ENCODE results near the gene SLC25A3. TPM values are rescaled to one million over a fixed set of nuclear protein-coding genes. Genes with fewer than 3 reads are reported as not detected.
"Not testable (repeated sequence)": the region's sequence is repeated elsewhere in the genome, so short reads cannot be mapped to it uniquely, and the experiment has no call there.

The SLC25A3 gene
- total RNA-seq, 2 donors from 2014 or later: 202 to 291 TPM

DNA sequence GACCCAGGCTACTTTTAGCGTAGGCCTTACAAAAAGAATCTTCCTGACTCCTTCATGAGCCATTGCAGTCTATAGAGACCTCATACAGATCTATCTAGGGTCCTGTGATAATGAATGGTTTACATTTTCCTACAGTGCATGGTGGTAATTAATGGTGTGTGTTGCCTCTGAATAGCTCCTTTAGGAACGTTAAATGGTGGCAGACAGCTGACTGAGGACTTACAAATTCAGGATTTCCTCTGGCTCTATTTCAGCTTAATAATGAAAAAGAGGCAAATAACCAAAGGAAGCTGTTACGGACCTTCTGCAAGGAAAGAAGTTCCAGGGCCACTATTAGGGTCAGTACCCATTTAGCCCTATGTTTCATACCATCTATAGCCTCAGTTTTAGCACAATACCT, 46.0 kb downstream of the SLC25A3 start:
- TF ChIP-seq, protein P1, sequence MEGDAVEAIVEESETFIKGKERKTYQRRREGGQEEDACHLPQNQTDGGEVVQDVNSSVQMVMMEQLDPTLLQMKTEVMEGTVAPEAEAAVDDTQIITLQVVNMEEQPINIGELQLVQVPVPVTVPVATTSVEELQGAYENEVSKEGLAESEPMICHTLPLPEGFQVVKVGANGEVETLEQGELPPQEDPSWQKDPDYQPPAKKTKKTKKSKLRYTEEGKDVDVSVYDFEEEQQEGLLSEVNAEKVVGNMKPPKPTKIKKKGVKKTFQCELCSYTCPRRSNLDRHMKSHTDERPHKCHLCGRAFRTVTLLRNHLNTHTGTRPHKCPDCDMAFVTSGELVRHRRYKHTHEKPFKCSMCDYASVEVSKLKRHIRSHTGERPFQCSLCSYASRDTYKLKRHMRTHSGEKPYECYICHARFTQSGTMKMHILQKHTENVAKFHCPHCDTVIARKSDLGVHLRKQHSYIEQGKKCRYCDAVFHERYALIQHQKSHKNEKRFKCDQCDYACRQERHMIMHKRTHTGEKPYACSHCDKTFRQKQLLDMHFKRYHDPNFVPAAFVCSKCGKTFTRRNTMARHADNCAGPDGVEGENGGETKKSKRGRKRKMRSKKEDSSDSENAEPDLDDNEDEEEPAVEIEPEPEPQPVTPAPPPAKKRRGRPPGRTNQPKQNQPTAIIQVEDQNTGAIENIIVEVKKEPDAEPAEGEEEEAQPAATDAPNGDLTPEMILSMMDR (IDR thresholded peaks at IDR 0.05): no peak
- TF ChIP-seq POLR2A (IDR thresholded peaks at IDR 0.05): no peak
- intact Hi-C loops (cut with DNase I): no loop called here
- no peak overlapping the region for H3K27ac ChIP-seq
- 78 to 86% methylated on average over 3 of the region's 3 CpGs for WGBS, 2 donors
- H3K27me3 ChIP-seq: no peaks in the 10 kb centered on the region
- ATAC-seq: no peak
- H3K4me1 ChIP-seq: peaks cover 10% of the 10 kb centered on the region
- no peak overlapping the region for H3K4me3 ChIP-seq
- DNase-seq: no peak
- H3K9me3 ChIP-seq: no peaks in the 10 kb centered on the region
- no peaks in the 10 kb centered on the region for H3K36me3 ChIP-seq (replicated peaks in 1 of 2; ENCODE audit: insufficient read depth in 1 of 2, low read depth in 2 of 2)

DNA sequence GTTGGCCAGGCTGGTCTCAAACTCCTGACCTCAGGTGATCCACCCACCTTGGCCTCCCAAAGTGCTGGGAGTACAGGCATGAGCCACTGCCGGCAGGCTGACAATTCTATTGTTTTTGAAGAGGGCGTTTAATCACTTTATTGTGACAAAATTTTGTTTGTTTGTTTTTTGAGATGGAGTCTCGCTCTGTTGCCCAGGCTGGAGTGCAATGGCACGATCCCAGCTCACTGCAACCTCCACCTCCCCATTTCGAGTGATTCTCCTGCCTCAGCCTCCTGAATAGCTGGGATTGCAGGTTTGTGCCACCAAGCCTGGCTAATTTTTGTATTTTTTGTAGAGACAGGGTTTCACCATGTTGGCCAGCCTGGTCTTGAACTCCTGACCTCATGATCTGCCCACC, 49.3 kb downstream of the SLC25A3 start:
- not testable (repeated sequence) for ATAC-seq; H3K27me3 ChIP-seq; DNase-seq; H3K4me3 ChIP-seq; H3K27ac ChIP-seq; H3K36me3 ChIP-seq (replicated peaks in 1 of 2; ENCODE audit: insufficient read depth in 1 of 2, low read depth in 2 of 2); H3K9me3 ChIP-seq
- H3K4me1 ChIP-seq: peaks cover 19% of the 10 kb centered on the region
- WGBS, 2 donors: 95 to 100% methylated on average over 5 of the region's 5 CpGs
- intact Hi-C loops (cut with DNase I): loop anchor here (10.0 kb wide), 1 partner anchor 58 kb away; no protein-coding TSS in a partner anchor

- Histone ChIP-seq H3K9me3 (no peaks in the 10 kb centered on the region), H3K36me3 (replicated peaks in 1 of 2; ENCODE audit: insufficient read depth in 1 of 2, low read depth in 2 of 2) (peaks cover 0 to under 1% of the 10 kb centered on the region in 2 donors), H3K27ac (peak overlapping the region; percentile 43 to 88 (median 64)), H3K4me3 (peak overlapping the region; percentile 41 to 94), H3K27me3 (no peaks in the 10 kb centered on the region), H3K4me1 (peaks cover 19% of the 10 kb centered on the region)
- WGBS, 2 donors: 0% methylated on average over 10 of the region's 20 CpGs; no CpG with 5 or more reads in 1 of the 2 donors
- intact Hi-C loops (cut with DNase I): loop anchor here (10.0 kb wide), 1 partner anchor 60 kb away; no protein-coding TSS in a partner anchor
- ATAC-seq (no peak), DNase-seq (peak in 1 of 4 donors; percentile 24)
- TF ChIP-seq, protein P1 (IDR thresholded peaks at IDR 0.05): no peak
- no peak for TF ChIP-seq POLR2A (IDR thresholded peaks at IDR 0.05)
Observed at GRCh38 chr12:98644433-98644711, 50.9 kb downstream of the SLC25A3 start.

- no peaks in the 10 kb centered on the region for H3K9me3 ChIP-seq
- WGBS, 2 donors: 0 to 1% methylated on average over 23 to 76 of the region's 91 CpGs
- TF ChIP-seq, protein P1 (IDR thresholded peaks at IDR 0.05): no peak
- peak; percentile 63 to 90 (median 87) for TF ChIP-seq POLR2A (IDR thresholded peaks at IDR 0.05)
- peak within 1 kb of the TSS; percentile 77 to 94 for H3K4me3 ChIP-seq
- H3K27ac ChIP-seq: peak within 1 kb of the TSS; percentile 67 to 88 (median 80)
- H3K27me3 ChIP-seq: no peaks in the 10 kb centered on the region
- peaks cover 19% of the 10 kb centered on the region for H3K4me1 ChIP-seq
- peaks cover 4 to 6% of the 10 kb centered on the region in 2 donors for H3K36me3 ChIP-seq (replicated peaks in 1 of 2; ENCODE audit: insufficient read depth in 1 of 2, low read depth in 2 of 2)
- DNase-seq (peak; percentile 95 to 98 (median 97)), ATAC-seq (peak; percentile 98)
- intact Hi-C loops (cut with DNase I): loop anchor here (10.0 kb wide), 1 partner anchor 60 kb away; no protein-coding TSS in a partner anchor
Observed at GRCh38 chr12:98644712-98645571, 51.5 kb downstream of the SLC25A3 start, which contains the start of the genes APAF1 and IKBIP. APAF1 (plus strand) TSS chr12:98645290; CDS start chr12:98648360, 3,070 bp downstream. IKBIP (minus strand) TSS chr12:98644788; CDS start chr12:98644701, 87 bp downstream.

- intact Hi-C loops (cut with DNase I): loop anchor here (10.0 kb wide), 1 partner anchor 61 kb away; no protein-coding TSS in a partner anchor
- peaks cover 5 to 8% of the 10 kb centered on the region in 2 donors for H3K36me3 ChIP-seq (replicated peaks in 1 of 2; ENCODE audit: insufficient read depth in 1 of 2, low read depth in 2 of 2)
- WGBS, 2 donors: 0 to 2% methylated on average over 14 to 15 of the region's 24 CpGs
- H3K9me3 ChIP-seq: no peaks in the 10 kb centered on the region
- H3K27me3 ChIP-seq: no peaks in the 10 kb centered on the region
- H3K4me1 ChIP-seq: peaks cover 19% of the 10 kb centered on the region
- H3K4me3 ChIP-seq: peak overlapping the region; percentile 77 to 94
- H3K27ac ChIP-seq: peak overlapping the region; percentile 67 to 88 (median 80)
- ATAC-seq (peak; percentile 7), DNase-seq (peak in 3 of 4 donors; percentile 10 to 42 (median 33))
- TF ChIP-seq, protein P1 (IDR thresholded peaks at IDR 0.05): no peak
- TF ChIP-seq POLR2A (IDR thresholded peaks at IDR 0.05): no peak
Observed at GRCh38 chr12:98645572-98646067, 52.1 kb downstream of the SLC25A3 start.

Measured in body of pancreas (tissue), 4 donors.